ENCODE results near the gene PRPF40B. TPM values are rescaled to one million over a fixed set of nuclear protein-coding genes. Genes with fewer than 3 reads are reported as not detected.
A peak's percentile ranks its signal among the peaks of the same experiment; 100 is the strongest.

Gene PRPF40B
- total and polyA plus RNA-seq, 12 donors, result 7.2 to 125 (median 24.8) TPM

DNA sequence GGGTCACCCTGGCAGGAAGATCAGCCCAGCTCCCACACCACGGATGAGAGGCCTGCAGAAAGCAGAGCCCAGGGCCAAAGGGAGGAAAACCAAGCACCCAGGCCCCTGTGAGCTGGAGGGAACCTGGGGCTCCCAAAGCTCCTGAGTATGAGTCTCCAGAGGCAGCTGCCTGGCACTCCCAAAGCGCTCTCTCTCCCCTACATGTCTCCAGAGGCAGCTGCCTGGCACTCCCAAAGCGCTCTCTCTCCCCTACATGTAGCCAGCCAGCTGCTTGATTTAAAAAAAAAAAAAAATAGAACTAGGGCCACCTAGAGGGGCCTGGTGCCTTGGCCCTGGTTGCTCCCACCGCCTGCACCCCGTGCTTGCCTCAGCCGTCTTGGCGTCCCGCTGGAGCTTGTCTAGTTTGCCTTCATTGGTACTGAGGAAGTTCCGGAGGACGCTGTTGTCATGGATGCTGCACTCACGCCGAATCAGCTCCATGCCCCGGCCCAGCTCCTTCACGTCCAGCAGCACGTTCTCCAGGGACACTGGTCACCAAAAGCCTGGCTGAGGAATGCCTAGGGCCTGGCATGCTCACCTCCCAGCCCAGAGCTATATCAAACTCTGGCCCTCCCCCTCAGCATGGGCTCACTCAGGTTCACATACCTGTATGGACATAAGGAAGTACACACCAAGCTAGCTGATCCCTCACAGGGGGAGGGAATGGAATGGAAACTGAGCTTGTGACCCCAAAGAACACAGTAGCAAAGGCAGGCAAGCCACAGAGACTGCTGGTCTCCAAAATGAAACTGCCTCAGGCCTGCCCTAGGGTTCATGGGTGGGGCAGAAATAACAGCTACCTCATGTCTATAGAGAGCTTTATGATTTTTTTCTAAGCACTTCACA lies 24.7 kb downstream of the PRPF40B start:
- WGBS, 4 donors, result 83 to 87% (median 85%) methylated on average over 13 to 15 of the region's 15 CpGs
- no peak for TF ChIP-seq POLR2A (IDR thresholded peaks at IDR 0.05)
- TF ChIP-seq, protein P1, sequence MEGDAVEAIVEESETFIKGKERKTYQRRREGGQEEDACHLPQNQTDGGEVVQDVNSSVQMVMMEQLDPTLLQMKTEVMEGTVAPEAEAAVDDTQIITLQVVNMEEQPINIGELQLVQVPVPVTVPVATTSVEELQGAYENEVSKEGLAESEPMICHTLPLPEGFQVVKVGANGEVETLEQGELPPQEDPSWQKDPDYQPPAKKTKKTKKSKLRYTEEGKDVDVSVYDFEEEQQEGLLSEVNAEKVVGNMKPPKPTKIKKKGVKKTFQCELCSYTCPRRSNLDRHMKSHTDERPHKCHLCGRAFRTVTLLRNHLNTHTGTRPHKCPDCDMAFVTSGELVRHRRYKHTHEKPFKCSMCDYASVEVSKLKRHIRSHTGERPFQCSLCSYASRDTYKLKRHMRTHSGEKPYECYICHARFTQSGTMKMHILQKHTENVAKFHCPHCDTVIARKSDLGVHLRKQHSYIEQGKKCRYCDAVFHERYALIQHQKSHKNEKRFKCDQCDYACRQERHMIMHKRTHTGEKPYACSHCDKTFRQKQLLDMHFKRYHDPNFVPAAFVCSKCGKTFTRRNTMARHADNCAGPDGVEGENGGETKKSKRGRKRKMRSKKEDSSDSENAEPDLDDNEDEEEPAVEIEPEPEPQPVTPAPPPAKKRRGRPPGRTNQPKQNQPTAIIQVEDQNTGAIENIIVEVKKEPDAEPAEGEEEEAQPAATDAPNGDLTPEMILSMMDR (IDR thresholded peaks at IDR 0.05), result no peak
- Histone ChIP-seq H3K27ac (peak overlapping the region in 1 of 5 donors; percentile 49), H3K9me3 (replicated peaks in 1 of 3) (no peaks in the 10 kb centered on the region), H3K4me3 (no peak overlapping the region), H3K4me1 (replicated peaks in 1 of 2) (no peaks in the 10 kb centered on the region), H3K36me3 (replicated peaks in 1 of 2) (peaks cover 0 to 56% of the 10 kb centered on the region in 2 donors), H3K27me3 (no peaks in the 10 kb centered on the region)
- intact Hi-C loops (cut with DNase I), result no loop called here
- DNase-seq, result no peak

DNA sequence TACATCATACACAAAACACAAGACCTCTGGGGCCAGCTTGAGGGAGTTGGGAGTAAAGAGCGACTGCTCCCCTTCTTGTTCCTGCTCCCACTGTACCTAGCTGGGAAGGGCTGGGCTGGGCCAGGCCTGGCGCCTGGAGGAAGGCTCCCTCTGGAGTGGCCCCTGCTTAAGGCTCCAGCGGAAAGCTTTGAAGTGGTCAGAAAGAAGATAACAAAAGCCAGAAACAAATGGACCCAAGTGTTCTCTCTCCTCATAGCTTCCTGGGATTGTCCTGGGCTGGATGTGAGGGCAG lies 25.3 kb downstream of the PRPF40B start:
- Histone ChIP-seq H3K27me3 (no peaks in the 10 kb centered on the region), H3K36me3 (replicated peaks in 1 of 2) (peaks cover 0 to 56% of the 10 kb centered on the region in 2 donors), H3K4me1 (replicated peaks in 1 of 2) (no peaks in the 10 kb centered on the region), H3K4me3 (no peak overlapping the region), H3K27ac (peak overlapping the region in 1 of 5 donors; percentile 49), H3K9me3 (replicated peaks in 1 of 3) (no peaks in the 10 kb centered on the region)
- intact Hi-C loops (cut with DNase I), result no loop called here
- DNase-seq, result no peak
- TF ChIP-seq, protein P1 (IDR thresholded peaks at IDR 0.05), result no peak
- no peak for TF ChIP-seq POLR2A (IDR thresholded peaks at IDR 0.05)
- 81 to 93% (median 87%) methylated on average over 3 of the region's 3 CpGs for WGBS, 4 donors

DNA sequence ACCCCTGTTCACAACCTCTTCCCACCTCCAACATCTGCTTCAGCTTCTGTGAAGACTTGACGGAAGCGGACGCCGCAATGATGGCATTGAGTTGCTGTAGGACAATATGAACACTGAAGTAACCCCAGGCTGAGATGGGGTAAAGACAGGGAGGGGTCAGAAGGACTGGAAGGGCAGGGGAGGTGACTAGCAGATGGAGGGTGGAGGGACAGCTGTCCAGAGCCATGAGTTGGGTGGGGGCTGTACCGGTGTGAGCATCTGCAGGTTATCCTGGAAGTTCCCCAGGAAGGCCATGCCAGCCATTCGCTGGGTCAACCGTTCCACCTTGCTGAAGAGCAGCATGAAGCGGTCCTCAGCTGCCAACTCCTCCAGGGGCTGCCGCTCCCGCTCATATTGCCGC lies 26.1 kb downstream of the PRPF40B start:
- Histone ChIP-seq H3K4me1 (replicated peaks in 1 of 2) (no peaks in the 10 kb centered on the region), H3K9me3 (replicated peaks in 1 of 3) (no peaks in the 10 kb centered on the region), H3K36me3 (replicated peaks in 1 of 2) (peaks cover 0 to 51% of the 10 kb centered on the region in 2 donors), H3K27ac (no peak overlapping the region), H3K27me3 (no peaks in the 10 kb centered on the region), H3K4me3 (no peak overlapping the region)
- TF ChIP-seq, protein P1 (IDR thresholded peaks at IDR 0.05), result no peak
- no peak for TF ChIP-seq POLR2A (IDR thresholded peaks at IDR 0.05)
- DNase-seq, result no peak
- 93 to 99% (median 96%) methylated on average over 8 to 11 of the region's 11 CpGs for WGBS, 4 donors
- intact Hi-C loops (cut with DNase I), result no loop called here

DNA sequence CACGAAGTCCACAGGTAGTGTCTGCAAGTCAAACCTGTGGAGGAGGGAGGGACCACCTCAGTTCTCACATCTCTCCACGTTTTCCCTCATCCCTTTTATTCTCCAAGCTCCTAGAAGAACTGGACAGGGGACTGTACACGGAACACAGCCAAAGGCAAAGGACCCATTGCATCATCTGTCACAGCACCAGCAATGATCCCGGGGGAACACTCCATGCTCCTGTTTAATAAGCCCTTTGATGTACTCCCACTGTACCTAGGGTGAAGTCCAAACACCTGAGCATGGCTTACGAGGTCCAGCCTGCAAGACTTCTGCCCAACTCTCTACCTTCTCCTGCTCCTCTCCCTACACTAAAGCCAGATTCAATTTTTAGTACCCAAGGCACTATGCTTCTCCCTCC lies 26.5 kb downstream of the PRPF40B start:
- Histone ChIP-seq H3K4me3 (no peak overlapping the region), H3K36me3 (replicated peaks in 1 of 2) (peaks cover 0 to 50% of the 10 kb centered on the region in 2 donors), H3K9me3 (replicated peaks in 1 of 3) (no peaks in the 10 kb centered on the region), H3K27me3 (no peaks in the 10 kb centered on the region), H3K27ac (no peak overlapping the region), H3K4me1 (replicated peaks in 1 of 2) (no peaks in the 10 kb centered on the region)
- DNase-seq, result no peak
- no peak for TF ChIP-seq POLR2A (IDR thresholded peaks at IDR 0.05)
- TF ChIP-seq, protein P1 (IDR thresholded peaks at IDR 0.05), result no peak
- 80 to 85% (median 84%) methylated on average over 5 of the region's 5 CpGs for WGBS, 4 donors
- intact Hi-C loops (cut with DNase I), result no loop called here

All from adrenal gland (tissue), 12 donors.